GM18511 (cell line): ENCODE data around the gene FAM89A.
"Not testable (repeated sequence)": the region's sequence is repeated elsewhere in the genome, so short reads cannot be mapped to it uniquely, and the experiment has no call there.

Experiments used
- ATAC-seq: cut with Tn5 transposase; IDR thresholded peaks from one replicate; pipeline ENCODE4 v1.9.1; 2021; ENCODE audit warnings: mild to moderate bottlenecking, moderate library complexity; ENCODE audit not compliant: unreplicated experiment

FAM89A gene

GRCh38 chr1:231057410-231057809, 17.4 kb upstream of the FAM89A start:
- no peak for ATAC-seq

DNA sequence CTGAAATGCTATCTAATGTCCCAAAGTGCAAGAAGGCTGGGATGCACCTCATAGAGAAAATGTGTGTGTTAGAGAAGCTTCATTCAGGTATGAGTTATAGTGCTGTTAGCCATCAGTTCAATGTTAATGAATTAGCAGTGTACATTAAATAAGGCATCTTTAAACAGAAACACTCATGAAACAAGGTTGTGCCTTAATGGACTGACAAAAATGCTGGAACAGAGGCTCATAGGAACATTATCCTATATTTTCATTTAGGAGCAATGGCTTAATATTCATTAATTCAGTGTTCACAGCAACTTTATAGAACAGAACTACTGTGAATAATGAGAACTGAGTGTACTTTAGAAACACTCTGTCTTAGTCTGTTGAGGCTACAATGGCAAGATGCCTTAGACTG, 15.2 kb upstream of the FAM89A start:
- no peak for ATAC-seq

GRCh38 chr1:231053493-231054162, 13.6 kb upstream of the FAM89A start:
- ATAC-seq: peak; percentile 92

DNA sequence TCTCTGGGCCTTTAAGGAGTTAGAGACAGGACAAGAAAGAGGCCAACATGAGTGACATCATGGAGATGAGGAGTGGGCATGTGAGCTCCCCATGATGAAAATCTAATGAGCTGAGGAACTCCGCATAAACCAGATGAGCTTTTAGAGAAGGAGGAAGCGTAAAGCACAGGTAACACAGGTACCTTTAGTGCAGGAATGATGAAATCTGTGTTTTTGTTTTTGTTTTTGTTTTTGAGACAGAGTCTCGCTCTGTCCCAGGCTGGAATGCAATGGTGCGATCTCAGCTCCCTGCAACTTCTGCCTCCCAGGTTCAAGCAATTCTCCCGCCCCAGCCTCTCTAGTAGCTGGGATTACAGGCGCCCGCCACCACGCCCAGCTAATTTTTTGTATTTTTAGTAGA, 12.7 kb upstream of the FAM89A start:
- ATAC-seq: no peak

- ATAC-seq: not testable (repeated sequence)
Observed at GRCh38 chr1:231050932-231051331, 10.9 kb upstream of the FAM89A start.

GRCh38 chr1:231050395-231050794, 10.3 kb upstream of the FAM89A start:
- ATAC-seq: no peak

GRCh38 chr1:231049121-231049979, 9.3 kb upstream of the FAM89A start:
- no peak for ATAC-seq

GRCh38 chr1:231048419-231048818, 8.4 kb upstream of the FAM89A start:
- not testable (repeated sequence) for ATAC-seq

GRCh38 chr1:231047529-231047928, 7.5 kb upstream of the FAM89A start:
- not testable (repeated sequence) for ATAC-seq

GRCh38 chr1:231046730-231047395, 6.8 kb upstream of the FAM89A start:
- ATAC-seq: no peak

GRCh38 chr1:231045921-231046729, 6.1 kb upstream of the FAM89A start:
- not testable (repeated sequence) for ATAC-seq

DNA sequence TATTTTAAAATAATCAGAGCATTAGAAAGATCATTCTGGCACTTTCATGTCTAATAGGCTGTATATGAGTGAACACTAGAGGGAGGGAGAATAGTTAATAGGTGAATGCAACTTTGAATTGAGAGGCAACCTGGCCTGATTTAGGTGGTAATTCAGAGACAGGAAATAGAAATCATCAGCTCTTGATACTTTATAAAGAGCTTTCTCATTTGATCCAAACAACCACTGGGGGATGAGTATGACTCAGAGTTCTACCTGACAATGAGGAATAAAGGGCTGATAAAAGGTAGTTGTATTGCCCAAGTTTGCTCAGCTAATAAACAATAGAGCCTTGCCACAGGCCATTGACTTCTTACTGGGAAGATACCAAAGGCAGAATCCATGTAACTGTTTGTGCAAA, 5.2 kb upstream of the FAM89A start:
- ATAC-seq: no peak

DNA sequence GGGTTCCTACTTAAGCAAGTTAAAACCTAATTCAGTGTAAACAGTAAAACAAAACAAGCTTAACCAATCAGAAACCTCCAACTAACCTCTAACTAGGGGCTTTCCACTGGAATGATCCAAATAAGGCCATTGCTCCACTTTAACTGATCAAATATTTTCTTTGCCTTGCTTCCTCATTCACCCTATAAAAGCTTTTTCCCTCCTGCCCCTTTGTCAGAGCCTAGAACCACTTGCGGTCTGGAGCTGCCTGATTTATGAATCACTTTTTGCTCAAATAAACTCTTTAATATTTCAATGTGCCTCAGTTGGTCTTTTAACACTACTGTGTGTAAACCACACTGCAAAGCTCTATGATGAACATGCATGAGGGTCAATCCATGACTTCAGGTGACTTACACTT, 4.5 kb upstream of the FAM89A start:
- no peak for ATAC-seq

GRCh38 chr1:231041719-231042261, 1.7 kb upstream of the FAM89A start:
- ATAC-seq: no peak

DNA sequence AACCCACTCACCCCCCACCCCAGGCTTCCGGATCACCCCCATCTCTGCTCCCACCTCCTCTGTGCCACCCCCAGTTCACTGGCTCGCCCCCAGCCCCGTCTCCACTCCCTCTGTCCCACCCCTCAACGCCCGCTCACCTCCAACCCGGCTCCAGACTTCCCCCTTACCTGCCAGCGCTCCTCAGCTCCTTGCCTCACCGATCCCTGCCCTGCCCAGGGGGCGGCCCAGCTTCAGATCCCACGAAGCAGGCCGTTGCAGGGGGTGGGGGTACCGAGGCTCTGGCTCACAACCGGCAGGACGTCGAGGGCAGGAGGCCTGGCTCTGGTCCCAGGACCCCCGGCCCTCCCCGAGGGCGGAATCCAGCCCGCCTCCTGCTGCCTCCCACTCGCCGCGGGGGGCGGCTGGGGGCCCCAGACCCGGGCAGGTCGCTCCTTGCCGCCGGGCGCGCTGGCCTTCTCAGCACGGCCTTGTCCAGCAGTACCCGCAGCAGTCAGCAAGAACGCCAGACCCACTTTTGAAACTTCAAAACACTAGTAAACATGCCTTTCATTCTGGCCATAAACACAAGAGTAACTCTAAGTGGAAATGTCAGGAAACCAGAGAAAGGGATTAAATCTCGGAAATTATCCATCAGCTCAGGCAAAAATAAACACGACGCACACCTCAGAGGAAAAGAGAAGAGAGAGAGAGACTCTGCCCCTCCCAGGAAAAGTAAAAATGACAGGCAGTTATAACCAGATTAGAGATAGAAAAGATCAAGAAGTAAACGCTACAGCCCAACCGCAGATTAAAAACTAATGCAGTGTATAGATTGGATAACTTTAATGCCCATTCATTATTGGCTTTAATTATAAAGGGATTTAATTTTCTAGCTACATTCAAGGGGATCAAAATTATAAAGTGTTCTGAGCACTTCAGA, 1.0 kb upstream of the FAM89A start:
- no peak for ATAC-seq

DNA sequence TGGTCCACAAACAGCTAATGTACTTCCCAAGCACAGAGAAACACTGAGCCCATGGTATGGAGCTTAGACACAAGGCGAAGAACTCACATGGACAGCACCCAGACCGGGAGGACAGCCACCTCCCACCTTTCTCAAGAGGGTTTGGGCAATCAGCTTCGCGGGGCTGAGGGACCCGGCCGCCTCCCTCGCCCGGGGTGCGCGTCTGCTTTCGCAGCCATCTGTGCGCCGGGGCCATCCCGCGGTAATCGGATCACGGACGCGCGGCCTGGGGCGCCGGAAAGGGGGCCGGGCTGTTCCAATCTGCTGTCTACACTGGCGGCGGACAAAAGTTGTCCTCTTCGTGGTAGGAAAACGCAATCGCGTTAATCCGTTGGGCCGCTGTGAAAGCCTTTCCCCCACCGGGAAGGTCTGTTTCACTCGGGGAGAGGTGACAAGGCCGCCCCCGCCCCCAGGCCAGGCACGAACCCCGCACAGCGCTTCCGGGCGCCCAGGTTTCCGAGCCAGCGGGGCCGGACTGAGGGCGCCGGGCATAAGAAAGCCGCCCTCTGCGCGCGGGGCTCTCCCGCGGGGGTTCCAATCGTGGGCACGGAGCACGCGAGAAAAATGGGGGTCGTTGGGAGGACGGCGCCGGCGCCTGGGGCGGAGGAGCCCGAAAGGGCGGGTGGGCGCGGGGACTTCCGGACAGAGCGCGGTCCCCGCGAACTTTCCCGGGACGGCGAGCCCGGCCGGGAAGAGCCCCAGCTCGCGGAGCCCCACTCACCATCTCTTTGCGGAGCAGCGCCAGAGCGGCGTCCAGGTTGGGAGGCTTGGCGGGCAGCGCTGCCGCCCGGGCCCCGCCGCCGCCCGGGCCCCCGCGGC, 664 bp downstream of the FAM89A start:
- peak; percentile 71 for ATAC-seq

- no peak for ATAC-seq
Observed at GRCh38 chr1:231037585-231038517, 2.2 kb downstream of the FAM89A start.

- ATAC-seq: no peak
Observed at GRCh38 chr1:231036416-231036815, 3.6 kb downstream of the FAM89A start.
